HEK293T (cell line): Measurements from ENCODE around the gene STRAP.

Experiments used
- BHLHE40 ChIP-seq: fragments of 450-650 bp; IDR thresholded peaks from 2 replicates; pipeline ENCODE4 v1.6.1; 2016; ENCODE audit warnings: mild to moderate bottlenecking, moderate library complexity, borderline replicate concordance
- ELF4 ChIP-seq: fragments of 450-650 bp; IDR thresholded peaks from 2 replicates; pipeline ENCODE4 v1.6.1; 2017; ENCODE audit warnings: antibody characterized with exemption
- FOXA1 ChIP-seq: fragments of 450-650 bp; IDR thresholded peaks from 2 replicates; pipeline ENCODE4 v1.6.1; 2016; ENCODE audit warnings: mild to moderate bottlenecking
- FOXK2 ChIP-seq: fragments of 450-650 bp; IDR thresholded peaks from 2 replicates; pipeline ENCODE4 v1.6.1; 2016; ENCODE audit warnings: mild to moderate bottlenecking
- FOXM1 ChIP-seq: fragments of 450-650 bp; IDR thresholded peaks from 2 replicates; pipeline ENCODE4 v1.6.1; 2017; ENCODE audit warnings: mild to moderate bottlenecking, borderline replicate concordance
- LEF1 ChIP-seq: fragments of 450-650 bp; IDR thresholded peaks from 2 replicates; pipeline ENCODE4 v1.6.1; 2017; ENCODE audit warnings: mild to moderate bottlenecking, borderline replicate concordance
- NFRKB ChIP-seq: fragments of 450-650 bp; IDR thresholded peaks from 2 replicates; pipeline ENCODE4 v1.6.1; 2016; ENCODE audit warnings: mild to moderate bottlenecking, moderate library complexity
- SP1 ChIP-seq: fragments of 450-650 bp; IDR thresholded peaks from 2 replicates; pipeline ENCODE4 v1.6.1; 2017
- TARDBP ChIP-seq: fragments of 450-650 bp; IDR thresholded peaks from 2 replicates; pipeline ENCODE4 v1.6.1; 2016
- ZNF384 ChIP-seq: fragments of 450-650 bp; IDR thresholded peaks from 2 replicates; pipeline ENCODE4 v1.6.1; 2016

- no peak for TF ChIP-seq FOXA1
- TF ChIP-seq NFRKB = no peak
- TF ChIP-seq SP1 = no peak
- no peak for TF ChIP-seq FOXK2
- no peak for TF ChIP-seq FOXM1
- TF ChIP-seq BHLHE40 = no peak
- TF ChIP-seq LEF1 = no peak
- no peak for TF ChIP-seq ZNF384
- TF ChIP-seq ELF4 = no peak
- TF ChIP-seq TARDBP = no peak
Measured at GRCh38 chr12:15893260-15893659, 11.1 kb downstream of the STRAP start.
